GM15510 (cell line): ENCODE data around the gene SRPK2.

Experiments
- POLR2A ChIP-seq: IDR thresholded peaks from 3 replicates; pipeline ENCODE4 v1.6.1; 2011; ENCODE audit warnings: borderline replicate concordance; ENCODE audit not compliant: insufficient read length; ENCODE audit errors: extremely low read depth

The SRPK2 gene

GRCh38 chr7:105127179-105127578 is 261.5 kb downstream of the SRPK2 start:
- no peak for TF ChIP-seq POLR2A

GRCh38 chr7:105126436-105126975 is 262.2 kb downstream of the SRPK2 start:
- no peak for TF ChIP-seq POLR2A

- TF ChIP-seq POLR2A, result no peak
These were observed 263.0 kb downstream of the SRPK2 start for GRCh38 chr7:105125745-105126144.

- TF ChIP-seq POLR2A, result no peak
These were observed 266.1 kb downstream of the SRPK2 start for GRCh38 chr7:105122619-105123018.

GRCh38 chr7:105118612-105119600 is 269.8 kb downstream of the SRPK2 start:
- TF ChIP-seq POLR2A, result no peak

GRCh38 chr7:105112440-105113418 is 276.0 kb downstream of the SRPK2 start:
- TF ChIP-seq POLR2A, result no peak

- no peak for TF ChIP-seq POLR2A
These were observed 281.3 kb downstream of the SRPK2 start for GRCh38 chr7:105107458-105107857.

GRCh38 chr7:105106473-105106872 is 282.2 kb downstream of the SRPK2 start:
- no peak for TF ChIP-seq POLR2A

GRCh38 chr7:105105579-105105978 is 283.1 kb downstream of the SRPK2 start:
- no peak for TF ChIP-seq POLR2A

GRCh38 chr7:105102557-105103352 is 286.0 kb downstream of the SRPK2 start:
- TF ChIP-seq POLR2A, result no peak

- TF ChIP-seq POLR2A, result no peak
These were observed 286.9 kb downstream of the SRPK2 start for GRCh38 chr7:105101864-105102263.

- TF ChIP-seq POLR2A, result no peak
These were observed 289.7 kb downstream of the SRPK2 start for GRCh38 chr7:105098863-105099515.

- TF ChIP-seq POLR2A, result no peak
These were observed 291.1 kb downstream of the SRPK2 start for GRCh38 chr7:105097619-105098018.
